ENCODE results near the gene SNAPC3. TPM values are rescaled to one million over a fixed set of nuclear protein-coding genes. Genes with fewer than 3 reads are reported as not detected.

SNAPC3 gene
- polyA plus RNA-seq, 1 donor from 2014 or later: 96.6 TPM

GRCh38 chr9:15461056-15461455 lies 38.4 kb downstream of the SNAPC3 start:
- H3K27me3 ChIP-seq (ENCODE audit: insufficient read depth, low read depth, low read length): no peaks in the 10 kb centered on the region
- no peaks in the 10 kb centered on the region for H4K20me1 ChIP-seq (ENCODE audit: insufficient read depth)
- no peak overlapping the region for H2AFZ ChIP-seq (ENCODE audit: low read depth, low read length)
- no peaks in the 10 kb centered on the region for H3K79me2 ChIP-seq (replicated peaks; ENCODE audit: insufficient read depth, low read length)
- H3K4me2 ChIP-seq (ENCODE audit: low read length): no peak overlapping the region
- no peak overlapping the region for H3K4me3 ChIP-seq (ENCODE audit: low read length)
- H3K27ac ChIP-seq (ENCODE audit: low read length): no peak overlapping the region
- H3F3A ChIP-seq (ENCODE audit: insufficient read depth, low read length, poor library complexity, severe bottlenecking): peaks cover 3% of the 10 kb centered on the region
- no peaks in the 10 kb centered on the region for H3K9me3 ChIP-seq (ENCODE audit: low read length)
- no peaks in the 10 kb centered on the region for H3K9me2 ChIP-seq (ENCODE audit: insufficient read depth, low read length)
- peaks cover 21% of the 10 kb centered on the region for H3K36me3 ChIP-seq (ENCODE audit: insufficient read depth, low read length)
- TF ChIP-seq EZH2 (IDR thresholded peaks at IDR 0.05; ENCODE audit: borderline replicate concordance, insufficient read depth, low read length, poor library complexity, severe bottlenecking): no peak
- no peak for TF ChIP-seq SMC3 (conservative IDR thresholded peaks at IDR 0.05; ENCODE audit: poor library complexity)
- no peak for TF ChIP-seq POLR2AphosphoS5 (IDR thresholded peaks at IDR 0.05)
- no peak for TF ChIP-seq MXI1 (conservative IDR thresholded peaks at IDR 0.05; ENCODE audit: poor library complexity, severe bottlenecking)
- no peak for TF ChIP-seq RAD21 (conservative IDR thresholded peaks at IDR 0.05)
- TF ChIP-seq, protein P1, sequence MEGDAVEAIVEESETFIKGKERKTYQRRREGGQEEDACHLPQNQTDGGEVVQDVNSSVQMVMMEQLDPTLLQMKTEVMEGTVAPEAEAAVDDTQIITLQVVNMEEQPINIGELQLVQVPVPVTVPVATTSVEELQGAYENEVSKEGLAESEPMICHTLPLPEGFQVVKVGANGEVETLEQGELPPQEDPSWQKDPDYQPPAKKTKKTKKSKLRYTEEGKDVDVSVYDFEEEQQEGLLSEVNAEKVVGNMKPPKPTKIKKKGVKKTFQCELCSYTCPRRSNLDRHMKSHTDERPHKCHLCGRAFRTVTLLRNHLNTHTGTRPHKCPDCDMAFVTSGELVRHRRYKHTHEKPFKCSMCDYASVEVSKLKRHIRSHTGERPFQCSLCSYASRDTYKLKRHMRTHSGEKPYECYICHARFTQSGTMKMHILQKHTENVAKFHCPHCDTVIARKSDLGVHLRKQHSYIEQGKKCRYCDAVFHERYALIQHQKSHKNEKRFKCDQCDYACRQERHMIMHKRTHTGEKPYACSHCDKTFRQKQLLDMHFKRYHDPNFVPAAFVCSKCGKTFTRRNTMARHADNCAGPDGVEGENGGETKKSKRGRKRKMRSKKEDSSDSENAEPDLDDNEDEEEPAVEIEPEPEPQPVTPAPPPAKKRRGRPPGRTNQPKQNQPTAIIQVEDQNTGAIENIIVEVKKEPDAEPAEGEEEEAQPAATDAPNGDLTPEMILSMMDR (IDR thresholded peaks at IDR 0.05; ENCODE audit: poor library complexity, severe bottlenecking): no peak
- TF ChIP-seq EP300 (conservative IDR thresholded peaks at IDR 0.05; ENCODE audit: poor library complexity, severe bottlenecking): no peak
- no peak for TF ChIP-seq REST (IDR thresholded peaks at IDR 0.05; ENCODE audit: borderline replicate concordance)
- TF ChIP-seq TAF1 (IDR thresholded peaks at IDR 0.05; ENCODE audit: low read depth): no peak
- no peak overlapping the region for H3K9ac ChIP-seq (ENCODE audit: low read length)

DNA sequence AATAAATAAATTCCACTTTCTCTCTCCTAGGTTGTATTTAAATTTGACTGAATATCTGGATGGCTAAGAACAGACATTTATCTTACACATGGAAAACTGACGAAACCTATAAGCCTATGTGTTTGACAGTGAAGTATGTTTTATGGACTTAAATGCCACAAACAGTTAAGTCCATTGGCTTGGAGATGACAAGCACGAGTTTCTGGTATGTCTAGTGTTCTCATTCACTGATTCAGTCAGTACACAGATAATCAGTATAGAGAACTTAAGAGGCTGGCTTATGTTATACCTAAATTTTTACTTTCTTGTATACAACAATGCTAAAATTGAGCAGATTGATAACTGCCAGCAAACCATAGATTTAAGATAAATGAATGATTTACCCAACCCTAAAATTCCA lies 38.9 kb downstream of the SNAPC3 start:
- Histone ChIP-seq H3K36me3 (ENCODE audit: insufficient read depth, low read length) (peaks cover 21% of the 10 kb centered on the region), H3K27ac (ENCODE audit: low read length) (no peak overlapping the region), H3K9me2 (ENCODE audit: insufficient read depth, low read length) (no peaks in the 10 kb centered on the region), H3F3A (ENCODE audit: insufficient read depth, low read length, poor library complexity, severe bottlenecking) (peaks cover 3% of the 10 kb centered on the region), H3K4me2 (ENCODE audit: low read length) (no peak overlapping the region), H3K9me3 (ENCODE audit: low read length) (no peaks in the 10 kb centered on the region), H2AFZ (ENCODE audit: low read depth, low read length) (no peak overlapping the region), H3K79me2 (replicated peaks; ENCODE audit: insufficient read depth, low read length) (no peaks in the 10 kb centered on the region), H3K9ac (ENCODE audit: low read length) (no peak overlapping the region), H3K27me3 (ENCODE audit: insufficient read depth, low read depth, low read length) (no peaks in the 10 kb centered on the region), H3K4me3 (ENCODE audit: low read length) (no peak overlapping the region), H4K20me1 (ENCODE audit: insufficient read depth) (no peaks in the 10 kb centered on the region)
- TF ChIP-seq REST (IDR thresholded peaks at IDR 0.05; ENCODE audit: borderline replicate concordance) (no peak), MXI1 (conservative IDR thresholded peaks at IDR 0.05; ENCODE audit: poor library complexity, severe bottlenecking) (no peak), POLR2AphosphoS5 (IDR thresholded peaks at IDR 0.05) (no peak), EZH2 (IDR thresholded peaks at IDR 0.05; ENCODE audit: borderline replicate concordance, insufficient read depth, low read length, poor library complexity, severe bottlenecking) (no peak), RAD21 (conservative IDR thresholded peaks at IDR 0.05) (no peak), TAF1 (IDR thresholded peaks at IDR 0.05; ENCODE audit: low read depth) (no peak), EP300 (conservative IDR thresholded peaks at IDR 0.05; ENCODE audit: poor library complexity, severe bottlenecking) (no peak), SMC3 (conservative IDR thresholded peaks at IDR 0.05; ENCODE audit: poor library complexity) (no peak)
- TF ChIP-seq, protein P1 (IDR thresholded peaks at IDR 0.05; ENCODE audit: poor library complexity, severe bottlenecking): no peak
